ENCODE data around the gene SV2A. TPM values are rescaled to one million over a fixed set of nuclear protein-coding genes. Genes with fewer than 3 reads are reported as not detected.

The SV2A gene
- total RNA-seq, 1 experiment from 2014 or later = 47.1 TPM

GRCh38 chr1:149899460-149900284 is 18.0 kb downstream of the SV2A start, which contains the start of gene BOLA1:
Gene BOLA1 (plus strand): TSS chr1:149899568. CDS start chr1:149900060, 492 bp downstream.
- Mint-ChIP-seq H3K27me3 (ENCODE audit: low read depth) (no peaks in the 10 kb centered on the region; the same call in 1 of the 2 replicates), H3K4me1 (peaks cover 25% of the 10 kb centered on the region), H3K36me3 (peaks cover 7% of the 10 kb centered on the region), H3K4me3 (peak within 1 kb of the TSS; percentile 78), H3K27ac (peak within 1 kb of the TSS; percentile 55), H3K9me3 (peaks cover 10% of the 10 kb centered on the region)
- ATAC-seq (peak; percentile 97), DNase-seq (ENCODE audit: low spot score) (peak; percentile 94)
- CTCF ChIA-PET = interaction anchor here (0.9 to 1.2 kb wide), 2 partner anchors 10 to 11 kb away, joined by 3 read pairs; a partner anchor contains a TSS
- POLR2A ChIA-PET = interaction anchor here (0.7 to 1.8 kb wide), 4 partner anchors 12 to 38 kb away, joined by 3 to 18 read pairs (median 4); partner anchors contain the start of gene MTMR11
- TF ChIP-seq MAX (CRISPR knock-in tag; IDR thresholded peaks at IDR 0.05) (peak; percentile 80), RELA (CRISPR knock-in tag; IDR thresholded peaks at IDR 0.05; ENCODE audit: borderline replicate concordance) (peak; percentile 81; the same call in 1 of the 2 replicates), PRRX2 (CRISPR knock-in tag; IDR thresholded peaks at IDR 0.05) (0 out of 2 replicates have a peak, but pooled peaks have one; percentile 48), FOXP1 (CRISPR knock-in tag; IDR thresholded peaks at IDR 0.05; ENCODE audit: borderline replicate concordance) (0 out of 2 replicates have a peak, but pooled peaks have one; percentile 14), ATF1 (CRISPR knock-in tag; IDR thresholded peaks at IDR 0.05) (no peak), ZNF416 (CRISPR knock-in tag; IDR thresholded peaks at IDR 0.05) (no peak), SP1 (CRISPR knock-in tag; conservative IDR thresholded peaks at IDR 0.05) (0 out of 2 replicates have a peak, but pooled peaks have one; percentile 25), ZNF281 (CRISPR knock-in tag; IDR thresholded peaks at IDR 0.05) (no peak), TEAD1 (CRISPR knock-in tag; IDR thresholded peaks at IDR 0.05) (peak; percentile 33; the same call in 1 of the 2 replicates), ATF3 (CRISPR knock-in tag; conservative IDR thresholded peaks at IDR 0.05) (0 out of 2 replicates have a peak, but pooled peaks have one; percentile 9), E2F4 (CRISPR knock-in tag; IDR thresholded peaks at IDR 0.05; ENCODE audit: borderline replicate concordance, low read depth) (no peak), IRF1 (CRISPR knock-in tag; IDR thresholded peaks at IDR 0.05) (peak; percentile 19; the same call in 1 of the 2 replicates), ESRRA (CRISPR knock-in tag; IDR thresholded peaks at IDR 0.05; ENCODE audit: borderline replicate concordance) (no peak), PRDM15 (CRISPR knock-in tag; IDR thresholded peaks at IDR 0.05) (peak; percentile 67; the same call in 1 of the 2 replicates), HMGXB4 (CRISPR knock-in tag; IDR thresholded peaks at IDR 0.05) (peak; percentile 61; the same call in 1 of the 2 replicates), PREB (CRISPR knock-in tag; IDR thresholded peaks at IDR 0.05; ENCODE audit: borderline replicate concordance) (no peak), SMAD4 (CRISPR knock-in tag; IDR thresholded peaks at IDR 0.05) (no peak), KAT7 (CRISPR knock-in tag; IDR thresholded peaks at IDR 0.05; ENCODE audit: borderline replicate concordance) (no peak), CREB1 (CRISPR knock-in tag; IDR thresholded peaks at IDR 0.05) (0 out of 2 replicates have a peak, but pooled peaks have one; percentile 19), CBFB (CRISPR knock-in tag; IDR thresholded peaks at IDR 0.05; ENCODE audit: low read depth) (no peak), ZBTB21 (CRISPR knock-in tag; IDR thresholded peaks at IDR 0.05; ENCODE audit: borderline replicate concordance) (0 out of 2 replicates have a peak, but pooled peaks have one; percentile 17), ETV6 (CRISPR knock-in tag; IDR thresholded peaks at IDR 0.05) (peak; percentile 12)
